ENCODE measurements around the gene RPH3AL.

DNA sequence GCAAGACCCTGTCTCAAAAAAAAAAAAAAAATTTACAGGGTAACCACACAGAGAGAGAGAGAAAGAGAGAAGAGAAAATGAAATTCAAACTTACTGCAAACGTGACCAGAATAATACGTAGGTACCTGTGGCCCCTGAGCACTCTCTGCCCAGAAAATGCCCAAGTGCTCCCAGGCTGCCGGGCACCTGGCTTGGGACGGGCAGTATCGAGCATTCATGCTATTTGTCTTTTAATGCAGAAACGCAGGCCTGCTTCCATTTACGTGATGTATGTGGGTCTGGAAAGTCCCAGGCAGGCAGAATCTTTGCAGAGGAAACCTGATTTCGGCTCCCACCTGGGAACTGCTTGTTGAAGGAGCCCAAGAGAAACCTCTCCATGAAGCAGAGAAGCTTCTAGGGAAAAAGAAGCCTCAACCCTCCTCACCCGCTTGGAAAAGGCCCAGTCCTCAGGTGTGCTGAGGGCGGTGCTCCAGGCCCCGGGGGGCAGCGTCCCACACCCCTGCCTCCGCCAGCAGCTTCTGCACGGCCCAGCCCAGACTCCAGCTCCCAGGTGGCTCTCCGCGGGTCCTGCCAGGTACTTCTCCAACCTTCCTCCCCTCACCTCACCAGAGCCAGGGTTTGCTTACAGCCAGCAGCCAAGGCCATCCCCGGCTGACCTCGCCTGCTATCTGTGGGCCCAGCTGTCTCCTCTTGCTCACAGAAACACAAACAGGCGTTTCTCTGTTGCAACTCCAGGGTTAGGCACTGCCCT is 14.0 kb downstream of the RPH3AL start:
- TF ChIP-seq, protein P1, sequence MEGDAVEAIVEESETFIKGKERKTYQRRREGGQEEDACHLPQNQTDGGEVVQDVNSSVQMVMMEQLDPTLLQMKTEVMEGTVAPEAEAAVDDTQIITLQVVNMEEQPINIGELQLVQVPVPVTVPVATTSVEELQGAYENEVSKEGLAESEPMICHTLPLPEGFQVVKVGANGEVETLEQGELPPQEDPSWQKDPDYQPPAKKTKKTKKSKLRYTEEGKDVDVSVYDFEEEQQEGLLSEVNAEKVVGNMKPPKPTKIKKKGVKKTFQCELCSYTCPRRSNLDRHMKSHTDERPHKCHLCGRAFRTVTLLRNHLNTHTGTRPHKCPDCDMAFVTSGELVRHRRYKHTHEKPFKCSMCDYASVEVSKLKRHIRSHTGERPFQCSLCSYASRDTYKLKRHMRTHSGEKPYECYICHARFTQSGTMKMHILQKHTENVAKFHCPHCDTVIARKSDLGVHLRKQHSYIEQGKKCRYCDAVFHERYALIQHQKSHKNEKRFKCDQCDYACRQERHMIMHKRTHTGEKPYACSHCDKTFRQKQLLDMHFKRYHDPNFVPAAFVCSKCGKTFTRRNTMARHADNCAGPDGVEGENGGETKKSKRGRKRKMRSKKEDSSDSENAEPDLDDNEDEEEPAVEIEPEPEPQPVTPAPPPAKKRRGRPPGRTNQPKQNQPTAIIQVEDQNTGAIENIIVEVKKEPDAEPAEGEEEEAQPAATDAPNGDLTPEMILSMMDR (IDR thresholded peaks at IDR 0.05 in 8 of 11, conservative IDR thresholded peaks at IDR 0.05 in 3 of 11): no peak
- TF ChIP-seq POLR2AphosphoS5 (IDR thresholded peaks at IDR 0.05): peak; percentile 73 to 90 (median 89)
